Kidney (tissue), 14 donors: ENCODE results near the gene DDAH1. TPM values are rescaled to one million over a fixed set of nuclear protein-coding genes. Genes with fewer than 3 reads are reported as not detected.

Experiments
- DNase-seq, 5 donors: peaks; one replicate each; pipeline ENCODE4 v3.0.0-alpha.2; 2013 to 2020
- FAIRE-seq: peaks from 2 replicates; lab custom pipeline; 2012; peaks lifted over from hg19 to GRCh38; lab: Jason Lieb, UNC
- H3K27ac ChIP-seq, 2 donors: one replicate each; pipeline ENCODE4 v1.7.0; 2013; ENCODE audit warnings: low read depth in 2 of 2, low read length in 2 of 2, inconsistent platforms in 1 of 2
- H3K27me3 ChIP-seq: one replicate; pipeline ENCODE4 v1.7.1; 2013; ENCODE audit warnings: low read length, inconsistent platforms; ENCODE audit not compliant: control insufficient read depth, insufficient read depth
- H3K36me3 ChIP-seq, 3 donors: one replicate each; pipeline versions ENCODE4 v1.7.0 to v1.7.1; 2013; ENCODE audit warnings: low read length in 3 of 3, control low read depth in 1 of 3, inconsistent platforms in 1 of 3; ENCODE audit not compliant: insufficient read depth in 3 of 3, control insufficient read depth in 2 of 3
- H3K4me1 ChIP-seq, 3 donors: one replicate each; pipeline versions ENCODE4 v1.7.0 to v1.7.1; 2013; ENCODE audit warnings: low read length in 3 of 3, inconsistent platforms in 1 of 3, low read depth in 1 of 3; ENCODE audit not compliant: control insufficient read depth in 2 of 3, insufficient read depth in 2 of 3
- H3K4me3 ChIP-seq, 3 donors: one replicate each; pipeline versions ENCODE4 v1.7.0 to v1.8.1; 2013; ENCODE audit warnings: low read length in 3 of 3, control low read depth in 1 of 3, inconsistent platforms in 1 of 3
- H3K9ac ChIP-seq, 3 donors: one replicate each; pipeline versions ENCODE4 v1.7.0 to v1.7.1; 2013; ENCODE audit warnings: low read length in 3 of 3, control low read depth in 1 of 3, inconsistent platforms in 1 of 3
- H3K9me3 ChIP-seq, 3 donors: one replicate each; pipeline versions ENCODE4 v1.7.0 to v1.7.1; 2013; ENCODE audit warnings: low read length in 3 of 3, control low read depth in 1 of 3, inconsistent platforms in 1 of 3; ENCODE audit not compliant: control insufficient read depth in 2 of 3, insufficient read depth in 1 of 3
- intact Hi-C: fragments of 100-400 bp; cut with DNase I; formaldehyde crosslinking; loops from one replicate; pipeline ENCODE4 v1.11.1; 2022
- polyA plus RNA-seq: library from polyadenylated mRNA; stranded (reverse); fragments of 350-450 nt; fragmentation: Illumina TruSeq; extraction: RNeasy Lipid Tissue Mini Kit (QIAGEN cat#74804); gene quantifications from one replicate; pipeline ENCODE4 v1.2.3, GENCODE V29; 2014; ENCODE audit warnings: low read depth, low replicate concordance; ENCODE audit not compliant: insufficient read depth
- total RNA-seq: library from RNA; stranded (reverse); fragmentation: NEBNext Ultra II Directional; extraction: Animal tissue kit (Norgen Biotek cat#: 25700); gene quantifications from one replicate; pipeline ENCODE4 v1.2.1, GENCODE V29; 2021
- TF ChIP-seq, protein P1 (sequence below): IDR thresholded peaks from 3 replicates; pipeline ENCODE4 v1.5.1; 2012; ENCODE audit warnings: mild to moderate bottlenecking, moderate library complexity, borderline replicate concordance; ENCODE audit not compliant: insufficient read depth; ENCODE audit errors: extremely low read depth
- donor health status: control.
- donor health status: control.
- donor health status: control.
- donor health status: control.
- donor health status: control.
- donor health status: DM: yes; HTN: yes; CAD: no.
- donor health status: Normal renal cell carcinoma (clear cell type).

DDAH1 gene
- total and polyA plus RNA-seq, 2 donors from 2014 or later: 73.1 to 98.9 TPM

DNA sequence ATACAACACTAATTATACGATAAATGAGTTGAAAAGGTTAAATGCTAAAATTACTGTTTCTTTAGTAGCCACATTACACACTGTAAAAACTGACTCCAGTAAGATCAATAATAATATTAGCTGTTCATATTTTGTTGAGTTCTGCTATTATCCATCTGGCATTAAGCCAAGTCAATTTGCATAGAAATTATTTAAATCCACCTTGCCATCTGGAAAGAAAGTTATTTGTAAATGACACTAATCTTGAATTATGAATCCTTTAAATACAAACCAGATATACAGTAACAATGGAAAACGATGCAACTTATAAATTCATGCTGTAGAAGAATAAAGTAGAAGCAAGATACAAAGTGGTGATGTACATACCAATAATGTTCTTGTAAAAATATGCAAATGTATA is 107.1 kb downstream of the DDAH1 start:
- no peaks in the 10 kb centered on the region for H3K27me3 ChIP-seq
- H3K27ac ChIP-seq: no peak overlapping the region
- TF ChIP-seq, protein P1, sequence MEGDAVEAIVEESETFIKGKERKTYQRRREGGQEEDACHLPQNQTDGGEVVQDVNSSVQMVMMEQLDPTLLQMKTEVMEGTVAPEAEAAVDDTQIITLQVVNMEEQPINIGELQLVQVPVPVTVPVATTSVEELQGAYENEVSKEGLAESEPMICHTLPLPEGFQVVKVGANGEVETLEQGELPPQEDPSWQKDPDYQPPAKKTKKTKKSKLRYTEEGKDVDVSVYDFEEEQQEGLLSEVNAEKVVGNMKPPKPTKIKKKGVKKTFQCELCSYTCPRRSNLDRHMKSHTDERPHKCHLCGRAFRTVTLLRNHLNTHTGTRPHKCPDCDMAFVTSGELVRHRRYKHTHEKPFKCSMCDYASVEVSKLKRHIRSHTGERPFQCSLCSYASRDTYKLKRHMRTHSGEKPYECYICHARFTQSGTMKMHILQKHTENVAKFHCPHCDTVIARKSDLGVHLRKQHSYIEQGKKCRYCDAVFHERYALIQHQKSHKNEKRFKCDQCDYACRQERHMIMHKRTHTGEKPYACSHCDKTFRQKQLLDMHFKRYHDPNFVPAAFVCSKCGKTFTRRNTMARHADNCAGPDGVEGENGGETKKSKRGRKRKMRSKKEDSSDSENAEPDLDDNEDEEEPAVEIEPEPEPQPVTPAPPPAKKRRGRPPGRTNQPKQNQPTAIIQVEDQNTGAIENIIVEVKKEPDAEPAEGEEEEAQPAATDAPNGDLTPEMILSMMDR: no peak
- no peaks in the 10 kb centered on the region for H3K36me3 ChIP-seq
- H3K4me3 ChIP-seq: no peak overlapping the region
- H3K4me1 ChIP-seq: peaks cover 2 to 28% (median 7%) of the 10 kb centered on the region in 3 donors
- no peak for DNase-seq
- H3K9ac ChIP-seq: no peak overlapping the region
- FAIRE-seq: peak; percentile 37
- intact Hi-C loops: no loop called here
- no peaks in the 10 kb centered on the region for H3K9me3 ChIP-seq

DNA sequence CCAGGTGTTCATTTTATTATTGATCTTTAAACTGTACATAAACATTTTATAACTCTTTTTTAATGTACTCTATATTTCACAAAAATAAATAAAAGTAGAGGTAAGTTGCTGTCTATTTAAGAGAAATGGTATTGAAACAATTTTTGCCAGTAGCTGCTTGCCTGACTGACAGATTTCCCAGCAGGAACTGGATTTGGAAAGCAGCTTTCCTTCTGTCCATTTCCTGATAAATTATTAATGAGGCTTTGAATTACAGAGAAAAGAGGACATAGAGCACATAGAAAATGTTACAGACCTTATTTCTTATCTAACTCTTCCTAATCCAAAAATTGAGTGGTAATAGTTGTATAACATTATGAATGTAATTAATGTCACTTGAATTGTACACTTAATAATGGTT is 108.8 kb downstream of the DDAH1 start:
- TF ChIP-seq, protein P1: no peak
- H3K9me3 ChIP-seq: no peaks in the 10 kb centered on the region
- peak overlapping the region in 1 of 2 donors; percentile 12 for H3K27ac ChIP-seq
- peak; percentile 59 for FAIRE-seq
- H3K4me3 ChIP-seq: no peak overlapping the region
- H3K36me3 ChIP-seq: no peaks in the 10 kb centered on the region
- H3K9ac ChIP-seq: no peak overlapping the region
- peaks cover 2 to 28% (median 7%) of the 10 kb centered on the region in 3 donors for H3K4me1 ChIP-seq
- intact Hi-C loops: no loop called here
- no peaks in the 10 kb centered on the region for H3K27me3 ChIP-seq
- no peak for DNase-seq

DNA sequence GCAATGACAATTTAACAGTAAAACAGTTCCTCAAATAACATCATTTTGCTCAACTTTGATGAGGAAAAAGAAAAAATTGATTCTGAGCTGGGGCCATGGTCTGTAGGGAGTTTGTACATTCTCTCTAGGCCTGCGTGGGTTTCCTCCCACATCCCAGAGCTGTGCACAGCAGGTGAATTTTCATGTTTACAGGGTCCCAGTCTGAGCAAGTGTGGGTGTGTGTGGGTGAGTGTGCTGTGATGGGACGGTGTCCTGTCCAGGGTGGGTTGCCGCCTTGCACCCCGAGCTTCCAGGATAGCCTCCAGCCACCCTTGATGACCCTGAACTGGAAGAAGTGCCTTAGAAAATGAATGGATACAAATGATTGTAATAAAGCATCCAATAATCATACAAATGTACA is 112.9 kb downstream of the DDAH1 start:
- H3K36me3 ChIP-seq: peaks cover 0 to 6% (median 5%) of the 10 kb centered on the region in 3 donors
- H3K27ac ChIP-seq: no peak overlapping the region
- no peak for DNase-seq
- H3K9ac ChIP-seq: no peak overlapping the region
- H3K4me1 ChIP-seq: peaks cover 0 to 15% (median 3%) of the 10 kb centered on the region in 3 donors
- no peaks in the 10 kb centered on the region for H3K27me3 ChIP-seq
- intact Hi-C loops: no loop called here
- no peak for FAIRE-seq
- no peak overlapping the region for H3K4me3 ChIP-seq
- H3K9me3 ChIP-seq: no peaks in the 10 kb centered on the region
- TF ChIP-seq, protein P1: no peak

DNA sequence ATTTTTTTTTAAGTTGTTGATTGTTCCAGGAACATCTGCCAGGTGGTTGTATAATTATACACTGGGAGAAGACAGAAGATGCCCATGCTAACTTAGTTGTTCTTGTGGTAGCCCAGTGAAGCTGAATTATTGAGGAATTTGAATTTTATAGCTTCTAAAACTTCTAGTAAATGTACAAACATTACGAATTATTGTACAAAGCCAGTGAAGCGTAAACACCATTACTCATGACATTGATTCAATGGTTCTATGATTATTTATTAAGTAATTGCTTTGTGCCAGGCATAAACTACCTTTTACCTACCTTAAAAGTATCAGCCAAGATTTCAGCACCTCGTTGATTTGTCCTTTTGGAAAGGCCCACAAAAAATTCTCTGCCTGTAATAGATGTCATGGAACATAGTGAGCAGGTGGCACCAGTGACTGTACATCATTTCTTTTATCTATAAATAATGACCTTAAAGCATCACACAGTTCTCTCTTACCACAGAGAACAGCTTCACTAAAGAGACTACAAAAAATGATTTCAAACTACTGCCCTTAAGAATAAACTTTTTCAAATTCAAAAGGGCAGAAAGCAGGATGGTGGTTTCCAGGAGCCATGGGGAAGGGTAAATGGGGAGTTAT is 113.6 kb downstream of the DDAH1 start:
- no peaks in the 10 kb centered on the region for H3K9me3 ChIP-seq
- FAIRE-seq (no peak), DNase-seq (no peak)
- no peaks in the 10 kb centered on the region for H3K27me3 ChIP-seq
- no peak overlapping the region for H3K9ac ChIP-seq
- intact Hi-C loops: no loop called here
- H3K36me3 ChIP-seq: peaks cover 0 to 6% (median 5%) of the 10 kb centered on the region in 3 donors
- no peak overlapping the region for H3K4me3 ChIP-seq
- H3K27ac ChIP-seq: no peak overlapping the region
- TF ChIP-seq, protein P1: no peak
- H3K4me1 ChIP-seq: peaks cover 0 to 10% (median 3%) of the 10 kb centered on the region in 3 donors
